BJ (cell line): Measurements from ENCODE around the gene LRRC14B. TPM values are rescaled to one million over a fixed set of nuclear protein-coding genes. Genes with fewer than 3 reads are reported as not detected.

Experiments
- CTCF ChIA-PET: fragments of 350-600 bp; formaldehyde crosslinking; extraction: SDS; loops from one replicate; lab custom pipeline; 2021; ENCODE audit warnings: antibody characterized with exemption, inconsistent platforms; lab: Yijun Ruan, JAX
- POLR2A ChIA-PET: fragments of 300-600 bp; sonication (Branson Sonifier 250); formaldehyde crosslinking; extraction: SDS; loops from one replicate; lab custom pipeline; 2021; ENCODE audit warnings: antibody characterized with exemption; lab: Charles Lee
- DNase-seq: peaks from one replicate; pipeline ENCODE4 v3.0.0-alpha.2; 2011; ENCODE audit warnings: low read depth
- H3K27me3 ChIP-seq: 2 replicates; pipeline ENCODE4 v1.6.0; 2011; ENCODE audit warnings: low read length; ENCODE audit not compliant: control insufficient read depth, insufficient read depth
- H3K36me3 ChIP-seq: 2 replicates; pipeline ENCODE4 v1.5.1; 2011; ENCODE audit warnings: low read length; ENCODE audit not compliant: control insufficient read depth, insufficient read depth
- H3K4me3 ChIP-seq: 2 replicates; pipeline ENCODE4 v1.5.1; 2011; ENCODE audit warnings: low read depth, mild to moderate bottlenecking, control low read depth, low read length
- polyA plus RNA-seq: library from polyadenylated mRNA; depleted of rRNA; stranded (reverse); fragments of >200 nt; gene quantifications from 2 replicates; pipeline ENCODE4 v1.2.3, GENCODE V29; 2011
- TF ChIP-seq, protein P1 (sequence below): IDR thresholded peaks from 2 replicates; pipeline ENCODE4 v1.5.1; 2011; ENCODE audit warnings: low read depth, mild to moderate bottlenecking, control low read depth, inconsistent platforms, low read length, moderate library complexity; ENCODE audit not compliant: insufficient read depth

LRRC14B gene
- polyA plus RNA-seq, 1 experiment, result not detected

DNA sequence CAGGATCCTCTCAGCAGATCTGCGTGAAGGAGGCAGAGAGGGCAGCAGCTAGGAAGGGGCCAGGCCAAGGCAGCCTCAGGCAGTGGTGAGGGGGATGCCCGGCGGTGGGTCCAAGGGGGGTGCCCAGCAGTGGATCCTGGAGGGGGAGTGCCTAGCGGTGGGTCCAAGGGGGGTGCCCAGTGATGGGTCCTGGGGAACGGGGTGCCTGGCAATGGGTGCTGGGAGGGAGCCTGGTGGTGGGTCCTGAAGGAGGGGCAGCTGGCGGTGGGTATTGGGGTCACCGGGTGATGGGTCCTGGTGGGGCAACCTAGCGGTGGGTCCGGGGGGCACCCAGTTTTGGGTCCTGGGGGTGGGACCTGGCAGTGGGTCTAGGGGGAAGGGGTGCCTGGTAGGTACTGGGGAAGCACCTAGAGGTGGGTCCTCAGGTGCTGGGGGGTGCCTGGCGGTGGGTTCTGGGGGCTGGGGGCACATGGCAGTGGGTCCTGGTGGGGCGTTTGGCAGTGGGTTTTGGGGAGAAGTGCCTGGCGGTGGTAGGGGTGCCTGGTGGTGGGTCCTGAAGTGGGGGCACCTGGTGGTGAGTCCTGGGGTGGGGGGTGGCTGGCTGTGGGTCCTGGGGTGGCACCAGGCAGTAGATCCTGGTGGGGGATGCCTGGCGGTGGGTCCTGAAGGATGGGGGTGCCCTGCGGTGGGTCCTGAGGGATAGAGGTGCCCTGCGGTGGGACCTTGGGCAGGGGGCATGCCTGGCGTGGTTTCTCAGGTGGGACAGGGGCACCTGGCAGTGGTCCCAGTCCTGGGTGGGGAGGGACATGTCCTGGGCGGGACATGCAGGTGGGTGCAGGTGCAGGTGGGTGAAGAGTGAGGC lies 1.9 kb downstream of the LRRC14B start:
- Histone ChIP-seq H3K27me3 (peaks cover 3% of the 10 kb centered on the region), H3K36me3 (no peaks in the 10 kb centered on the region), H3K4me3 (no peak overlapping the region)
- TF ChIP-seq, protein P1, sequence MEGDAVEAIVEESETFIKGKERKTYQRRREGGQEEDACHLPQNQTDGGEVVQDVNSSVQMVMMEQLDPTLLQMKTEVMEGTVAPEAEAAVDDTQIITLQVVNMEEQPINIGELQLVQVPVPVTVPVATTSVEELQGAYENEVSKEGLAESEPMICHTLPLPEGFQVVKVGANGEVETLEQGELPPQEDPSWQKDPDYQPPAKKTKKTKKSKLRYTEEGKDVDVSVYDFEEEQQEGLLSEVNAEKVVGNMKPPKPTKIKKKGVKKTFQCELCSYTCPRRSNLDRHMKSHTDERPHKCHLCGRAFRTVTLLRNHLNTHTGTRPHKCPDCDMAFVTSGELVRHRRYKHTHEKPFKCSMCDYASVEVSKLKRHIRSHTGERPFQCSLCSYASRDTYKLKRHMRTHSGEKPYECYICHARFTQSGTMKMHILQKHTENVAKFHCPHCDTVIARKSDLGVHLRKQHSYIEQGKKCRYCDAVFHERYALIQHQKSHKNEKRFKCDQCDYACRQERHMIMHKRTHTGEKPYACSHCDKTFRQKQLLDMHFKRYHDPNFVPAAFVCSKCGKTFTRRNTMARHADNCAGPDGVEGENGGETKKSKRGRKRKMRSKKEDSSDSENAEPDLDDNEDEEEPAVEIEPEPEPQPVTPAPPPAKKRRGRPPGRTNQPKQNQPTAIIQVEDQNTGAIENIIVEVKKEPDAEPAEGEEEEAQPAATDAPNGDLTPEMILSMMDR, result no peak
- ChIA-PET CTCF (interaction anchor here (1.0 kb wide), 1 partner anchor 12 kb away, joined by 3 read pairs; no protein-coding TSS in a partner anchor), POLR2A (no interaction called here)
- no peak for DNase-seq

DNA sequence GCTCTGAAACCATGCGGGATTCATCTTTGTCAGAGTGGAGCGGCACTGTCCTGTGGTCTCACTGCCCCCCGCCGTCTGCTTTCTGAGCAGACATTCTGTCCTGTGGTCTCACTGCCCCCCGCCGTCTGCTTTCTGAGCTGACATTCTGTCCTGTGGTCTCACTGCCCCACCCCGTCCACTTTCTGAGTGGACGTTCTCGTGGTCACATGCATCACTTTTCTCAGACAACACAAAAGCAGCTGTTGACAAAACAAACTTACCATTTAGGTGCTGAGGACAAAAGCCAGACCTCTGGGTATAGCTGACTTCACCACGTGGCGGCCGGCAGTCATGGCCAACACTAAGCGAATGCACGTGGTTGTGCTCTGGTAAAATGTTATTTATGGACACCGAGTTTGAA lies 2.8 kb downstream of the LRRC14B start:
- CTCF ChIA-PET, result interaction anchor here (0.7 kb wide), 1 partner anchor 24 kb away, joined by 3 read pairs; the partner anchor contains the start of gene SDHA
- no peak for DNase-seq
- Histone ChIP-seq H3K36me3 (0 out of 2 replicates have a peak, but pooled peaks cover 1% of the 10 kb centered on the region), H3K4me3 (no peak overlapping the region), H3K27me3 (peaks cover 3% of the 10 kb centered on the region)
- TF ChIP-seq, protein P1, result no peak
- POLR2A ChIA-PET, result no interaction called here

DNA sequence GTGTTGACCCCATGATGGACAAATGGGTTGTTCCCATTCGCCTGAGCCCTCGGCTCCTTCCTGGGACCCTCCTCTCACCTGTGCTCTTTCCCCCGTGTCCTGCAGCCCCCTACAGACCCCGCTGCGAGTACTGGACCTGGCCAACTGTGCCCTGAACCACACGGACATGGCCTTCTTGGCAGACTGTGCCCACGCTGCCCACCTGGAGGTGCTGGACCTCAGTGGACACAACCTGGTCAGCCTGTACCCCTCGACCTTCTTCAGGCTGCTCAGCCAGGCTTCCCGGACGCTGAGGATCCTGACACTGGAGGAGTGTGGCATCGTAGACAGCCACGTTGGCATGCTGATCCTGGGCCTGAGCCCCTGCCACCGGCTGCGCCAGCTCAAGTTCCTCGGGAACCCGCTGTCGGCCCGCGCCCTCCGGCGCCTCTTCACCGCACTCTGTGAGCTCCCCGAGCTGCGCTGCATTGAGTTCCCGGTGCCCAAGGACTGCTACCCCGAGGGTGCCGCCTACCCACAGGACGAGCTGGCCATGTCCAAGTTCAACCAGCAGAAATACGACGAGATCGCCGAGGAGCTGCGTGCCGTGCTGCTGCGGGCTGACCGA lies 3.4 kb downstream of the LRRC14B start:
- H3K4me3 ChIP-seq, result no peak overlapping the region
- ChIA-PET CTCF (interaction anchor here (0.5 to 1.0 kb wide), 3 partner anchors 10 to 65 kb away, joined by 3 read pairs; partner anchors contain the start of gene SDHA), POLR2A (no interaction called here)
- TF ChIP-seq, protein P1, result no peak
- H3K27me3 ChIP-seq, result peaks cover 3% of the 10 kb centered on the region
- no peak for DNase-seq
- H3K36me3 ChIP-seq, result 0 out of 2 replicates have a peak, but pooled peaks cover 1% of the 10 kb centered on the region

DNA sequence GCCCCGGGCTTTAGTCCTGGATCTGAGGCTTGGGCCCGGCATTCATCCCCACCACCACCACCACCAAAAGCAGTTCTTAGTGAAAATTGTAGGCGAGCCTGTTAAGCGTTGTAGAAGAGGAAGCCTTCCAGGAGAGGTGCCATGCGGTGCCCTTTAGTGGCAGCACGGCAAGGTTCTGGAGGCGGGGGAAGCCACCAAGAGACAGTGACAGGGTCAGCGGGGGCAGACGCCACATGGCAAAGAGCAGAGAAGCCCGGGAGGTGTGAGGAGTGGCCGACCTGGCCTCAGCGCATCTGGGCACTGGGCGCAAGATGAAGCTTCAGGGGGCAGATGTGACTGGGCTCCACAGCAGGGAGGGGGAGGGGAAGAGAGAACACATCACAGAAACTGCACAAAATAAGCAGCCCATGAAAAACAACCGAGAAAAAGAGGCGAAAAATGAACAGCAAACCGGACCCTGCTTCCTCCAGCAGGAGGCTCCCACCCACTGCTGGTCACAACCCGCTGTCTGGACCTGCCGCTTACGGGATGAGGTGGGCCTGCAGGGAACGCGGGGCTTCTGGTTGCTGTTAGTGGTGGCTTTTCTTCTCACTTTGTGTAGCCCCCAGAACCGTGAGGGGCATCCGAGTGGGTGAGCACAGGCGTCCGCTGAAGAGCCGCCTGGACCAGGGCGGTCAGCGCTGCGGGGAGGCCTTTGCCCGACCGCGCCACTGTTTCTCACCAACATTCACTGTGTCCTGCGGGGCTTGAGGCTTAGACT lies 4.3 kb downstream of the LRRC14B start:
- CTCF ChIA-PET, result interaction anchor here (1.0 kb wide), 1 partner anchor 11 kb away, joined by 3 read pairs; no protein-coding TSS in a partner anchor

More for the DNA sequence above, 4.3 kb downstream of the LRRC14B start:
- Histone ChIP-seq H3K27me3 (peaks cover 3% of the 10 kb centered on the region; the same call in 1 of the 2 replicates), H3K36me3 (peaks cover 1% of the 10 kb centered on the region; the same call in 1 of the 2 replicates), H3K4me3 (no peak overlapping the region)
- DNase-seq, result no peak
- TF ChIP-seq, protein P1, result no peak
- POLR2A ChIA-PET, result no interaction called here
